OCI-M2 (cell line): ENCODE measurements around the gene FAM219B.
"Not testable (repeated sequence)": the region's sequence is repeated elsewhere in the genome, so short reads cannot be mapped to it uniquely, and the experiment has no call there.

Experiments used
- DNase-seq: peaks from one replicate; lab custom pipeline; 2025; ENCODE audit not compliant: unreplicated experiment; lab: John Stamatoyannopoulos, UW

FAM219B gene

DNA sequence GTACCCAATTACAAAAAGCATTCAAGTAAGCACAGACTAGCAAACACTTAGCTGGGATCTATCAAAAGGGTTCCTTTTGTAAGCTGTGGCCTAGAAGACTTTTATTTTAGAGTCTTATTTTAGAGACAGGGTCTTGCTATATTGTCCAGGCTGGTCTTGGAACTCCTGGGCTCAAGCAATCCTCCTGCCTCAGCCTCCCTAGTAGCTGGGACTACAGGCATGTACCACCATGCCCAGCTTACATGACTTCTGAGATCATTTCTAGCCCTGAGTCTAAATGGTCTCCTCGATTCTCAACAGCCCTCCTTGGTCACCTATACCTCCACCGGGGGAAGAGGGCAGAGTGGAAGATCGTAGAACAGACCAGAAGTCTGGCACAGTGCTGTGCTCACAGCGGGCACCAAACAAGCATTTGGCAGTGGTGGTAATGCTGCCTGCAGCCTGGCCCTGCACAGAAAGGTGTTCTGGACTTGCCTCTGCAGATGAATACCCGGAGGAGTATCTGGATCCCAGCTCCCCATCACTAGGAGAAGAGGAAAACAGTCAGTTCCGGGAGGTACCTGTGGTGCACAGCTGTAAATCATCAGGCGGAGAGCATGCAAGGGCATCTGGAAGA is 2.4 kb downstream of the FAM219B start:
- no peak for DNase-seq

DNA sequence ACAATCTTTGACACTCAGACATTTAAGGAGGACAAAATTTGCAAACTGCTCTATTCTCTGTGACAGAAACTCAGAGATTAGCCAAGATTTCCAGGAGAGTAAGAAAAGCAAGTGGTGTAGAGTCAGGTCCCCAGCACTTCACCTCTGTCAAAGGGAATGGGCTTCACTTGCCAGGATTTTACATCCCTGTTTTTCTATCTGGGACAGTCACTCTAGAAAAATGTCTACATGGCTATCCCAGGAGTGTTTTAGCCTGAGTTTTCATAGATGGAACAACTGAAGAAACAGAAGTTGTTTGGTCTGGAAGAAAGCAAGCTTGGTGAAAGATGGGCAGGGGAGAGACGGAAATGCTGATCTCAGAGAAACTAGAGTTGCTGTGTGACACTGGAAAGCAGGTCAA is 3.0 kb downstream of the FAM219B start:
- no peak for DNase-seq

DNA sequence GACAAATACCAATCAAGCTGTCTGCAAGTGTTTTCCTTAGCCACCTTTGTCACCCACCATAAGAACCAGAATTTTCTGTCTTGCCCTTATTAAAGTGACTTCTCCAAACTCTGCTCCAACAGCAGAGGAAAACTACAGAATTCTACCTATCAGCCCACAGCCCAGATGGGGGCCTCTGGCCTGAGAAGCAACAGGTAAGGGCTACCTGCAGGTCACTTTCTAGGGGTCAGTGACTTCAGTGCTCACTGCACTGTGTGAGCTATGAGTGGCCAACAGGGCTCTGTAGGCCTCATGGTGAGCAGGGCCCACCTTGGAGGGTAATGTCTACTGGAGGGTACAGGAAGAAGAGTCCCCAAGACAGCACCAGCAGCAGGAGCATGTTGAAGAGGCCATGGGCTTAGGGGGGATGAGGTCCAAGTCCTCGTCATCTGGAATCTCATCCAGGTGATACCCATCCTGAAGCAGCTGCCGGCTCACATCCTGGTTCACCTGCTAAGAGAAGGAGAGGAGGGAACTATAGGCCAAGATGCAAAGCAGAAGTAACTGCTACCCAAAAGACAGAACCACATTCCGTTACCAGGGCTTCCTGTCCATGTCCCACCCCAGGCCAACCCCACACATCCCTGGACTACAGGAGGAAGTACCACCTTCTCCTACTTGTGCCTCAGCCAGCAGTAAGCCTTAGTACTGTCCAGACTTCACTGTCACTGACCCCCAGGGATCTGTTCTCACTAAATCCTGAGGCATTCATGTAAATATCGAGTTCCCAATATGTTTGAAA is 4.2 kb downstream of the FAM219B start:
- DNase-seq: no peak

DNA sequence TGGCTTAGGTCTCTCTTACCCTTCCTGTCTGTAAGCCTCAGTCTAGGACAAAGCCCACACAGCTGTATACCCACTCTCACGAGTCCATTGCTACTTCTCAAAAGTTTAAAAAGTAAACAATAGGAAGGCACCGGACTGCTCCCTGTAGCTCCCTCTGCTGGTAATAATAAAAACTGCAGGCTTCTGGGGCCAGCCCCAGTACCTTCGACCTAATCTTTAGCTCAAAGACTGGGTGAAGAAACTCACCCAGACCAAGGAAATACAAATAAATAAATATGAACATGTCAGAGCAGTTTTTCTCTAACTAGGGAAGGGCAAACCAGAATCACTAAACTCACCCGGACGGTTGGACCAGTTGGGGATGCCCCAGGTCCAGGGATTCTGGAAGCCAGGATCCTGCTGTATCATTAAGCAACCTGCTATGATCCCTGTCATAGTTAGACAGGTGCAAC is 5.0 kb downstream of the FAM219B start:
- DNase-seq: peak; percentile 43

DNA sequence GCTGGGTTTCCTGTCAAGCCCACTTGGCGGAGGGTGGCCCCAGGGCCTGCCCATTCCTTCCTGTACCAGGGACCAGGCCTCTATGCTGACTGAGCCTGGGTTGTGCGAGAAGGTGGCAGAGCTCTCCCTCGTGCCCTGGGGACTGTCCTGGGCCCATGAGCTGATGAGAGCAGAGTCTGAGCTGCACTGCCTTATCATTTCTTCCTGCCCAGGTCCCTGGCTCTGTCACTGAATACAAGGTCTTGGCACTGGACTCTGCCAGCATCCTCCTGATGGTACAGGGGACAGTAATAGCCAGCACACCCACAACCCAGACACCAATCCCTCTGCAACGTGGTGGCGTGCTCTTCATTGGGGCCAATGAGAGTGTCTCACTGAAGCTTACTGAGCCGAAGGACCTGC is 9.3 kb downstream of the FAM219B start:
- DNase-seq: no peak

DNA sequence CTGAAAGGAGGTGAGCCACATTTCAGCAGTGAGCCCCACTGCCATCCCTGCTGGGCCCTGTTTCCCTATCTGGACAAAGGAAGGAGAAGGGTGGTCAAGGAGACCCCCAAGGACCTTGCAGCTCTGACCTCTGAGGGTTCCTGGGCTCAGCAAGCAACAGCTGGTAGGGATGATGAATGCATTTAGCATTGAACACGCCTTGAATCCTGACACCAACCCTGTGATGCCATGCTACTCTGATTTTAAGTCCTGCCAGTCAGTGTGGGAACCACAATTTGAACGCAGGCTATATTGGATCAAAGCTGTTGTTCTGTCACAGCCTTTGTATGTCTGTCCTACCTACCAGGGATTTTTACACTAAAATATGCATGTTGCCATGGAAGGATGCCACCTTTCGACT is 10.3 kb downstream of the FAM219B start:
- DNase-seq: no peak

DNA sequence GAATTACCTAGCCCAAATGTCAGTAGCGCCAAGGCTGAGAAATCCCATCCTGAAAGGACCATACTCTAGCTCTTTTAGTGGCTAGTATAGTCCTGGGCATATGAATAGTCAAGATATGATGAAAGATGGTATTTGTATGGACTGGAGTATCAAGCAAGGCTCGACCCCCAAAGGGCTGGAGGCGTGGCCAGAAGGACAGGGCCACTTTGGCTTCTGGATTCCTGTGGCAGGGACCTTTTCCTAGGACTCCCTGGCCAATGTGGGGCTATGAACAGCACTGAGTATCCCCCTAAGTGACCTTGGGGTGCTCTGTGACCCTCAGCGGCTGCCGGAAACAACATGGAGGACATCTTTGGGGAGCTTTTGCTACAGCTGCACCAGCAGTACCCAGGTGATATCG is 10.8 kb downstream of the FAM219B start:
- DNase-seq: no peak

DNA sequence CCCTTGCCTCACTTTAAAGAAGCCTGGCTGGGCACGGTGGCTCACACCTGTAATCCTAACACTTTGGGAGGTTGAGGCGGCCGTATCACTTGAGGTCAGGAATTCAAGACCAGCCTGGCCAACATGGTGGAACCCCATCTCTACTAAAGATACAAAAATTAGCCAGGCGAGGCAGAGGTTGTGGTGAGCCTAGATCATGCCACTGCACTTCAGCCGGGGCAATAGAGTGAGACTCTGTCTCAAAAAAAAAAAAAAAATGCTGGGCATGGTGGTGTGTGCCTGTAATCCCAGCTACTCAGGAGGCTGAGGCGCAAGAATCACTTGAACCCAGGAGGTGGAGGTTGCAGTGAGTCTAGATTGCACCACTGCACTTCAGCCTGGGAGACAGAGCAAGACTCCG is 12.3 kb downstream of the FAM219B start:
- DNase-seq: not testable (repeated sequence)

DNA sequence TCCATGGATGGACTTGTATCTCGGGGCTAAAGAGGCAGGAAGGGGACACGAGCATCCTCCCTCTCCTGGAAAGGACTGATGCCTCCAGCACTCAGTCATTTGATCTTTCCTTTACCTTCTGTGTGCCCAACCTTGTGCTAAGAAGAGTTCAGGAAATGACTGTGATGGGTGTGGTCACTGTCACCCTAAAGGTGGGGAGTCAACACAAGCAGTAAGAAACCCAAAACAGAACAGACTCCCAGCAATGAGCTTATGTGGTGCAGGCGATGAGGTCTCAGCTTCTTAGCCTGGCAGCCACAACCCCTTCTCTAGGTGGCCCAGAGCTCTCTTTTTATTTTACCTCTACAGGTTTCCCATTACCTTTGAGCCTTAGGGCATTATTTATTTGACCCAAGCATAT is 13.0 kb downstream of the FAM219B start:
- no peak for DNase-seq

DNA sequence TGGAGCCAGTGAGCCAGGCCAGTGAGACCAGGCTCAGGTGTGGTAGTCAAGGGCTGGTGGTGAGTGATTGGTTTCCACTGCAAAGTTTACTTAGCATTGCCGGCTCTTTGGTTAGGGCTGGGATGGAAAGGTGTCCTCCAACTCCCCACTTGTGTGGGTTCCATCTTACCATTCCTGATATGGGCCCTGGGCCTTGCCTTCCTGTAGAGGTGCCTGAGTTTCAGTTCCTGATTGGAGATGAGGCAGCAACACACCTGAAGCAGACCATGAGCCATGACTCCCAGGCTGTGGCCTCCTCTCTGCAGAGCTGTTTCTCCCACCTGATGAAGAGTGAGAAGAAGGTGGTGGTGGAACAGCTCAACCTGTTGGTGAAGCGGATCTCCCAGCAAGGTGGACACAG is 13.7 kb downstream of the FAM219B start:
- DNase-seq: no peak

DNA sequence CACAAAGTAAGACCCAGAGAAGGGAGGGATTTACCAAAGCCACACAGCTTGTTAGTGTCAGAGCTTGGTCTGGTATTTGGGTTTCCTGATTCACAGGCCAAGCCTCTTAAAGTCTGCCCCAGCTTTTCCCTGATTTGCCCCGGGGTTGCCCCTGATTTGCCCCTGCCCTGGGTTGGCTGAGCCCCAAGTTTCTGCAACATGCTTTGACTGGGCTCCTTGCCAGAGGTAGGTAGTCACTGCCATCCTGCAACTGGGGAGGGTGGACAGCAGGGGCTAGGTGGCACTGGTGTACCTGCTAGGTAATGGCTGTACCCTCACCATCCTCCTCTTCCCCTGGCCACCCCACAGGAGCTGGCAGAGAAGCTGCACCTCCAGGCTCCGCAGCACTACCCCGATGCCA is 14.3 kb downstream of the FAM219B start:
- no peak for DNase-seq

DNA sequence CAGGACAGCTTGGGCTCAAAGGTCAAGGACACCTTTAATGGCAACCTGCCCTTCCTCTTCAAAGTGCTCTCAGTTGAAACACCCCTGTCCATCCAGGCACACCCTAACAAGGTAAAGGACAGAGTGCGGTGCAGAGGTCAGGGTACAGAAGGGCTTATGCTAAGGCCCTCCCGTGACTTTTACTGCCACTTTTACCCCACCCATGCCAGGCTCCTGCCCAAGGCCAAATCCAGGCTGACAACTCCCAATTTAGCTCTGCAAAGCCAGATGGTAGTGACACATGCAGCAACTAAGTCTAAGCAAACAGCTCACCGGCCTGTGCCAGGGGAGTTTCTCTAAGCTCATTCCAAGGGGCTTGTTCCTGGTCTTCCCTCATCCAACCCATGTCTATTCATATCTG is 15.2 kb downstream of the FAM219B start:
- no peak for DNase-seq

DNA sequence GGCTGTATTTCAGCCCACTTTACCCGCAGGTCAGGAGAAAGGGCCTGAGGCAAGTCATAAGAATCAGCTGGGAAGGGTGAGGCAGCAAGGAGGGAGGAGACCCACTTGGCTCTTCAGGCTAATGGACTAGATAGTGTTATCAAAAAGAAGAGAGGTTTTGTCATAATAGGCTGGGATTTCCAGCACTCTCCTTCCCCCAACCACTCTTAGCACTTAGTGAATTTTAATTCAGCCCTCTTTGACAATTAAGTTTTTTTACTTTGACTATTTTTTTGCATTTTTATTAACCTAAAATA is 16.0 kb downstream of the FAM219B start:
- DNase-seq: no peak

DNA sequence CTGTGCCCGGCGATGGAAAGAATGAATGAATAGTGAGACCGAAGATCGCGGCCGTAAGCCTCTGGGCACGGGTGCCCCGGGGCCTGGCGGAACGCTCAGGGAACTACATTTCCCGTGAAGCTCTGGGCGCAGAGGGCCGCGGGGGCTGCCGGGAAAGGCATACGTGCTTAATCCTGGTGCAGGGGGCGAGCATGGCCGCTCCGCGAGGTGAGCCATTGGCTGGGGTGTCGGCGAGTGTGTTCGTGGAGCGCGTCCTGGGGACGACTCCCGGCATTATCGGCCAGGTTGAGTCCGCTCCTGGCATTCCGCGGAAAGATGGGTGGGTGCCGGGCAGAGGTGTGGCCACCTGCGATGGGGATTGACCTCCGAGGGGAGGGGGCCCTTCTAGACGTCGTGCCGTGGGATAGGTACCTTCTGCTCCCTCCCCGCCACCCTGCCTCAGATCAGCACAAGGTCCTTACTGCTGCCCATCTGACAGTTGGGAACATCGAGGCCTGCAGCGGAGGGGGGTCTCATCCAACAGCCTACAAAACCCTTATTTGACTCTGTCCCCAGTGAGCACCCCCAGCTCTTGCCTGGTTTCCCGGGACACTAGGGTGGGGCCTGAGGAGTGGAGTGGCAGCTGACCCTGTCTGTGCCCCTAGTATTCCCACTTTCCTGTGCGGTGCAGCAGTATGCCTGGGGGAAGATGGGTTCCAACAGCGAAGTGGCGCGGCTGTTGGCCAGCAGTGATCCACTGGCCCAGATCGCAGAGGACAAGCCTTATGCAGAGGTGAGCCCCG is 16.6 kb downstream of the FAM219B start, which contains the start of gene MPI:
MPI (plus strand) TSS at position 160 of the 782 bp plus-strand sequence; CDS start at position 192, 32 bp downstream.
- DNase-seq: no peak

DNA sequence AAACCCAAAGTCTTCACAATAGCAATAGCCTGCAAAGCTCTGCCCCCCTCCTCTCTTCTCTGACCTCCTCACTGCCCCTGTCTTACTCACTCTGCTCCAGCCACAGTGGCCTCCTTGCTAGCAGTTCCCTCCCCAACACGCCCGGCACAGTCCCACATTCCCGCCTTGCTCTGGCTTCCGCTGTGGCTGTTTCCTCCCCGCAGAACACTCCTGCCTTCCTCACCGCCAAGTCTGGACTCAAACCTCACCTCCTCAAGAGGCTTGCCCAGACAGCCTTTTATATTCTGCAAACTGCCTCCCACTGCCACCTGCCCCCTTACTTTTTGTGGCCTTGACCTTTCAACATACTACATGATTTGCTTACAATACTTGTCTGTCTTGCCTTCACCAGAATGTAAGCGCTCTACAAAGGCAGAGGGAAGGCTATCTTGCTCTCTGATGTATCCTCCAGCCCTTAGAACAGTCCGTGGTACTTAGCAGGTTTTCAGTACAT is 17.2 kb downstream of the FAM219B start:
- DNase-seq: no peak

DNA sequence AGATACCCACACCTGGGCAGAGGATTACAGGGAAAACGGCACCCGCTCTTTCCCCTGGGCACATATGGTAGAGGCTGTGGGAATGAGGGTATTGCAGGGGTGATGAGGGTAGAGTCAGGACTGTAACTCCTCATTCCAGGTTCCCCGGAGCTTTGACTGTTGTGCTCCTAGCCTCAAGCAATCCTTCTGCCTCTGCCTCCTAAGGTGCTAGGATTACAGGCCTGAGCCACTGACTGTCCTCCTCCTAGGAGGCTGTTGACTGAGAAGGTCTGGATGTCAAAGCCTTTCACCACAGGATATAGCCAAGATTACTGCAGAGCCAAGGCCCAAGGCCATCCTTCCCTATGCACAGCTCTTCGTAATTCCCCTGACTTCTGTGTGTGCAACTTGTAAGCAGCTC is 17.9 kb downstream of the FAM219B start:
- DNase-seq: no peak

DNA sequence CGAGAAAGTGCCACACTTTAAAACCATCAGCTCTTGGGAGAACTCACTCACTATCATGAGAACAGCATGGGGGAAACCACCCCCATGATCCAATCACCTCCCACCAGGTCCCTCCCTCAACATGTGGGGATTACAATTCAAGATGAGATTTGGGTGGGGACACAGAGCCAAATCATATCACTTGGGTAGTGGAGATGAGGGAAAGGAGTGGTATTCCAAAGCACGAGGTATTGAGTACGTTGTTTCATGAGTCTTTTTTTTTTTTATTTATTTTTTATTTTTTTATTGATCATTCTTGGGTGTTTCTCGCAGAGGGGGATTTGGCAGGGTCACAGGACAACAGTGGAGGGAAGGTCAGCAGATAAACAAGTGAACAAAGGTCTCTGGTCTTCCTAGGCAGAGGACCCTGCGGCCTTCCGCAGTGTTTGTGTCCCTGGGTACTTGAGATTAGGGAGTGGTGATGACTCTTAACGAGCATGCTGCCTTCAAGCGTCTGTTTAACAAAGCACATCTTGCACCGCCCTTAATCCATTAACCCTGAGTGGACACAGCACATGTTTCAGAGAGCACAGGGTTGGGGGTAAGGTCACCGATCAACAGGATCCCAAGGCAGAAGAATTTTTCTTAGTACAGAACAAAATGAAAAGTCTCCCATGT is 19.0 kb downstream of the FAM219B start:
- DNase-seq: not testable (repeated sequence)

DNA sequence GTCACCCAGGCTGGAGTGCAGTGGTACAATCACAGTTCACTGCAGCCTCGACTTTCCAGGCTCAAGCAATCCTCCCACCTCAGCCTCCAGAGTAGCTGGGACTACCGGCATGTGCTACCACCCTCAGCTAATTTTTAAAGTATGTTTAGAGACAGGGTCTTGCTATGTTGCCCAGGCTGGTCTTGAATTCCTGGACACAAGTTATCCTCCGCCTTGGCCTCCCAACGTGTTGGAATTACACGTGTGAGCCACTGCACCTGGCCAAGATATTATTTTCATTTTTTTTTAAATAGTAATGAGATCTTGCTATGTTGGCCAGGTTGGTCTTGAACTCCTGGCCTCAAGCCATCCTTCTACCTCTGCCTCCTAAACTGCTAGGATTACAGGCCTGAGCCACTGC is 21.2 kb downstream of the FAM219B start:
- DNase-seq: no peak

DNA sequence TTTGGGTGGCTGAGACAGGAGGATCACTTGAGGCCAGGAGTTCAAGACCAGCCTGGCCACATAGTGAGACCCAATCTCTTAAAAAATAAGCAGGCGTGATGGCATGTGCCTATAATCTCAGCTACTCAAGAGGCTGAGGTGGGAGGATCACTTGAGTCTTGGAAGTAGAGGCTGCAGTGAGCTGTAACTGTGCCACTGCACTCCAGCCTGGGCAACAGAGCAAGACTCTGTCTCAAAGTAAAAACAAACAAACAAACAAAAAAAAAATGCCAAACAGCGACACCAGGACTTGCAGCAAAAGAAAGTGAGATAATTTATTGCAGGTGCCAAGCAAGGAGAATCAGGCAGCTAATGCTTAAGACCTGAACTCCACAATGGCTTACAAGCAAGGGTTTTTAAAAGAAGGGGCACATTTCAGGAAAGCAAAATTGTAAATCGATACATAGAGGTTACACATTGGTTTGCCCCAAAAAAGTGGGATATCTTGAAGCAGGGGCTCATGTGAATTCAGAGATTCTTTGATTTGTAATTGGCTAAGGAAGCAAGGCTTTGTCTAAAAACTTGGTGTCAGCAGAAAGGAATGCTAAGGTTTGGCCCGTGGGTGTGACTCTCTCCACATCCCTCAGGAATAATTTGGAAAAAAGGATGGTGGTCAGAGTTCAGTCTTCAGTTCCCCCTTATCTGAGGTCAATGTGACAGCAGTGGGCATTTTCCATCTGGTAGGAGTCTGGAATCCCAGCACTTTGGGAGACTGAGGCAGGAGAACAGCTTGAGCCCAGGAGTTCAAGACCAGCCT is 22.0 kb downstream of the FAM219B start:
- no peak for DNase-seq

DNA sequence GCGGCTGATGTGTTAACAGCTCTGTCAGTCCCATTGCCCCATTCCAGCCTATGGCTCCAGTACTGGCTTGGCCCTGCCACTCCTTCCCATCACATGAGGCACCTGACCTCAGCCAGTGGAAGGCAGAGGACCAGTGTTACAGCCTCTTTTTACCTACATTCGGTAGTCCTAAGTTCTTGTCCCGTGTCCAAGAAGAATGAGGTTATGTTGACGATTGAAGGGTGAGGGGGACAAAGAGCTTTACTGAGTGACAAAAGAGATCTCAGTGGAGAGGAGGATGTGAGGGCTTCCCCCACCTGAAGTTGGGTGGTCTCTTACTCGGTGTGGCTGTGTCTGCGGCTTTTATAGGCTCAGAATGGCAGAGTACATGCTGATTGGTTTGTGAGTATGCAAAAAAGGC is 24.1 kb downstream of the FAM219B start:
- no peak for DNase-seq

DNA sequence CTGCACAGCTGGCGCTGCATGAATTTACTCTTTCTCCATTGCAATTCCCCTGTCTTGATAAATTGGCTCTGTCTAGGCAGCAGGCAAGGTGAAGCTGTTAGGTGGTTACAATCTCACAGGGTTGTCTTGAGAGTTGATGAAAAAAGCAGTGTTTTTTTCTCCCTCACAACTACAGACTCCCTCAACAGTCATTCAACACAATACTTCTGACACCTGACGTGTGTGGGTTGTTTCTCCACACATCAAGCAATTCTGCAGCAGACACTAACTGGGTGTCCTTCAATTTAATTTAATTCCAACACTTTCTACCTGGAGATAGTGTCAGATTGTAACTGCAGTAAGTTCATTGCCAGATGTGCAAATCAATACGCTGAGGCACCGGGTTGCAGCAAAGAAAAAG is 28.4 kb downstream of the FAM219B start:
- DNase-seq: no peak
